Neural crest cell (in vitro differentiated cells): Measurements from ENCODE around the gene TEDC1. TPM values are rescaled to one million over a fixed set of nuclear protein-coding genes. Genes with fewer than 3 reads are reported as not detected.

Experiments used
- DNase-seq: peaks from one replicate; pipeline ENCODE4 v3.0.0; 2021; ENCODE audit warnings: low read depth, mixed read lengths, low spot score
- H3K27ac Mint-ChIP-seq: one replicate; pipeline ENCODE4 v1.8.0; 2021; ENCODE audit warnings: mild to moderate bottlenecking, mixed read lengths; ENCODE audit not compliant: unreplicated experiment
- H3K27me3 Mint-ChIP-seq: 2 replicates; pipeline ENCODE4 v1.8.0; 2021; ENCODE audit warnings: low read depth, mild to moderate bottlenecking, mixed read lengths
- H3K36me3 Mint-ChIP-seq: 2 replicates; pipeline ENCODE4 v1.8.0; 2021; ENCODE audit warnings: low read depth, mild to moderate bottlenecking, mixed read lengths
- H3K4me1 Mint-ChIP-seq: 2 replicates; pipeline ENCODE4 v1.8.0; 2021; ENCODE audit warnings: mixed read lengths
- H3K4me3 Mint-ChIP-seq: one replicate; pipeline ENCODE4 v1.8.0; 2021; ENCODE audit warnings: mild to moderate bottlenecking, mixed read lengths
- H3K9me3 Mint-ChIP-seq: 2 replicates; pipeline ENCODE4 v1.8.0; 2021; ENCODE audit warnings: mixed read lengths
- CTCF ChIP-seq: fragments of 200-600 bp; sonication (generic); conservative IDR thresholded peaks from 2 replicates; pipeline ENCODE4 v1.5.0; 2021; ENCODE audit warnings: antibody characterized with exemption, mild to moderate bottlenecking
- total RNA-seq: library from RNA; stranded (reverse); gene quantifications from 2 replicates; pipeline ENCODE4 v1.2.1, GENCODE V29; 2021

TEDC1 gene
- total RNA-seq, 1 donor from 2014 or later = 44.9 TPM

- no peaks in the 10 kb centered on the region for H3K9me3 Mint-ChIP-seq
- DNase-seq = peak; percentile 94
- peak overlapping the region; percentile 83 for H3K4me3 Mint-ChIP-seq
- peaks cover 9% of the 10 kb centered on the region for H3K27me3 Mint-ChIP-seq
- TF ChIP-seq CTCF = no peak
- no peaks in the 10 kb centered on the region for H3K4me1 Mint-ChIP-seq
- peak overlapping the region; percentile 50 for H3K27ac Mint-ChIP-seq
- no peaks in the 10 kb centered on the region for H3K36me3 Mint-ChIP-seq
These were observed 17.2 kb upstream of the TEDC1 start for GRCh38 chr14:105473677-105474482.

- no peak for DNase-seq
- no peaks in the 10 kb centered on the region for H3K4me1 Mint-ChIP-seq
- peaks cover 16% of the 10 kb centered on the region for H3K27me3 Mint-ChIP-seq
- no peaks in the 10 kb centered on the region for H3K36me3 Mint-ChIP-seq
- H3K4me3 Mint-ChIP-seq = peak within 1 kb of the TSS; percentile 83
- no peaks in the 10 kb centered on the region for H3K9me3 Mint-ChIP-seq
- H3K27ac Mint-ChIP-seq = peak within 1 kb of the TSS; percentile 71
- no peak for TF ChIP-seq CTCF
These were observed 16.4 kb upstream of the TEDC1 start, which contains the start of gene CRIP2 for GRCh38 chr14:105474483-105475268. TSS of gene CRIP2 (plus strand) at chr14:105474821. CDS start at chr14:105474863, 42 bp downstream.

- Mint-ChIP-seq H3K27ac (peak overlapping the region; percentile 71), H3K27me3 (peaks cover 24% of the 10 kb centered on the region), H3K9me3 (no peaks in the 10 kb centered on the region), H3K36me3 (no peaks in the 10 kb centered on the region), H3K4me1 (no peaks in the 10 kb centered on the region), H3K4me3 (peak overlapping the region; percentile 77)
- DNase-seq = no peak
- no peak for TF ChIP-seq CTCF
These were observed 15.6 kb upstream of the TEDC1 start for GRCh38 chr14:105475269-105476096.

- Mint-ChIP-seq H3K4me1 (peaks cover 6% of the 10 kb centered on the region), H3K27me3 (peaks cover 30% of the 10 kb centered on the region), H3K27ac (no peak overlapping the region), H3K9me3 (no peaks in the 10 kb centered on the region), H3K36me3 (no peaks in the 10 kb centered on the region), H3K4me3 (peak overlapping the region; percentile 77)
- no peak for DNase-seq
- no peak for TF ChIP-seq CTCF
These were observed 14.8 kb upstream of the TEDC1 start for GRCh38 chr14:105476097-105476830.
